ENCODE results near the gene DCDC2B. TPM values are rescaled to one million over a fixed set of nuclear protein-coding genes. Genes with fewer than 3 reads are reported as not detected.
"Not testable (repeated sequence)": the region's sequence is repeated elsewhere in the genome, so short reads cannot be mapped to it uniquely, and the experiment has no call there.

Gene DCDC2B
- not detected in 2 replicates for total RNA-seq
- long read RNA-seq, result 0 reads

DNA sequence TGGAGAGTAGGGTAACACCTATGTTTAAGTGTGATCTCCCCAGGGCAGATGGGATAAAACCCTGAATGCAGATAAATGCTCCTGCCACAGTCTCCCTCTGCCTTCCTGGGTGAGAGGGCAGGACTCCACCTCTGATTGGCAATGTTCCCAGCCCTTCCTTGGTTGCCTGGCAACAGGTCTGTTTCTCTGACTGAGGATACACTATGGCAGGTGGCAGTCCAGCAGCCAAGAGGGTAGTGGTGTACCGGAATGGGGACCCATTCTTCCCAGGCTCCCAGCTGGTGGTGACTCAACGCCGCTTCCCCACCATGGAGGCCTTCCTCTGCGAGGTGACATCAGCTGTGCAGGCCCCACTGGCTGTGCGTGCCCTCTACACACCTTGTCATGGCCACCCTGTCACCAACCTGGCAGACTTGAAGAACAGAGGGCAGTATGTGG is at the start of gene DCDC2B:
TSS of gene DCDC2B (plus strand) at position 199 of the 438 bp plus-strand sequence. CDS start at position 204, 5 bp downstream.
- H3K27ac Mint-ChIP-seq (ENCODE audit: unreplicated experiment), result peak within 1 kb of the TSS; percentile 50
- TF ChIP-seq, protein P1, sequence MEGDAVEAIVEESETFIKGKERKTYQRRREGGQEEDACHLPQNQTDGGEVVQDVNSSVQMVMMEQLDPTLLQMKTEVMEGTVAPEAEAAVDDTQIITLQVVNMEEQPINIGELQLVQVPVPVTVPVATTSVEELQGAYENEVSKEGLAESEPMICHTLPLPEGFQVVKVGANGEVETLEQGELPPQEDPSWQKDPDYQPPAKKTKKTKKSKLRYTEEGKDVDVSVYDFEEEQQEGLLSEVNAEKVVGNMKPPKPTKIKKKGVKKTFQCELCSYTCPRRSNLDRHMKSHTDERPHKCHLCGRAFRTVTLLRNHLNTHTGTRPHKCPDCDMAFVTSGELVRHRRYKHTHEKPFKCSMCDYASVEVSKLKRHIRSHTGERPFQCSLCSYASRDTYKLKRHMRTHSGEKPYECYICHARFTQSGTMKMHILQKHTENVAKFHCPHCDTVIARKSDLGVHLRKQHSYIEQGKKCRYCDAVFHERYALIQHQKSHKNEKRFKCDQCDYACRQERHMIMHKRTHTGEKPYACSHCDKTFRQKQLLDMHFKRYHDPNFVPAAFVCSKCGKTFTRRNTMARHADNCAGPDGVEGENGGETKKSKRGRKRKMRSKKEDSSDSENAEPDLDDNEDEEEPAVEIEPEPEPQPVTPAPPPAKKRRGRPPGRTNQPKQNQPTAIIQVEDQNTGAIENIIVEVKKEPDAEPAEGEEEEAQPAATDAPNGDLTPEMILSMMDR (conservative IDR thresholded peaks at IDR 0.05), result no peak
- peaks cover 12% of the 10 kb centered on the region for H3K4me1 Mint-ChIP-seq
- no peaks in the 10 kb centered on the region for H3K27me3 Mint-ChIP-seq (ENCODE audit: low read depth)
- H3K36me3 Mint-ChIP-seq (ENCODE audit: low read depth), result no peaks in the 10 kb centered on the region
- peak within 1 kb of the TSS; percentile 51 for H3K4me3 Mint-ChIP-seq
- H3K9me3 Mint-ChIP-seq, result no peaks in the 10 kb centered on the region
- no peak for DNase-seq (ENCODE audit: low read depth, low spot score)

DNA sequence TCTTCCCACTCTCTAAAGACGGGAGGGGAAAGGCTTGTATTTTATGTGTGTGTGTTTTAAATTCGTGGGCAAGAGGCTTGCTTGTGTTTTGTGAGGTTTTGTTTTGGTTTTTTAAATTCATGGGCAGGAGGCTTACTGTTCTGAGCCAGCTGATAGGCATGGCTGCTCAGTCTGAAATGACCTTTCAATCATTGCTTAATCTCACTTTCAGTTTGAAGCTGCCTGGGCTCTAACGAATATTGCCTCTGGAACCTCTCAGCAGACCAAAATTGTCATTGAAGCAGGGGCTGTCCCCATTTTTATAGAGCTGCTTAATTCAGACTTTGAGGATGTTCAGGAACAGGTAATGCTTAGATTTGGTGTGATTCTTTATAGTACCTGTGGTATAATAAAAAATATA is 49.7 kb upstream of the DCDC2B start:
- Mint-ChIP-seq H3K4me1 (no peaks in the 10 kb centered on the region), H3K9me3 (no peaks in the 10 kb centered on the region), H3K36me3 (ENCODE audit: low read depth) (peaks cover 16% of the 10 kb centered on the region), H3K27me3 (ENCODE audit: low read depth) (no peaks in the 10 kb centered on the region), H3K4me3 (no peak overlapping the region), H3K27ac (ENCODE audit: unreplicated experiment) (no peak overlapping the region)
- TF ChIP-seq, protein P1 (conservative IDR thresholded peaks at IDR 0.05), result no peak
- no peak for DNase-seq (ENCODE audit: low read depth, low spot score)

DNA sequence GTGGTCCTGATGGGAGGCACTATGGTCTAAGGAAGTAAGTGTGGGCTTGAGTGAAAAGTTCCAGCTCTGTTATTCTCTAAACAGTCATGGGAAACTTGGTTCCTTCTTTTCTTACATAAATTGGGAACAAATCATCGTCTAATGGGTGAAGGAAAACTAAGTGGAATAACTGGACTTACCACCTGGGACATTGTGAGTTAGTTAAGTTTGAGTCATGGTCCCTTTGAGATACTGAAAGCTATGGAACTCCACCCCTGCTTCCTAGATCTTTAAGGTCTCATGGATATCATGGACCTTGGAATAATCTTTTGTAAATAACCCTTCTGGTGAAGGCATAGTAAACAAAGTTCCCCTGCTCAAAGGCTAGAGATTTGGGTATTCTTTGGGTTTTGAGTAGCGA is 45.5 kb upstream of the DCDC2B start:
- no peaks in the 10 kb centered on the region for H3K27me3 Mint-ChIP-seq (ENCODE audit: low read depth)
- no peak for DNase-seq (ENCODE audit: low read depth, low spot score)
- no peaks in the 10 kb centered on the region for H3K4me1 Mint-ChIP-seq

DNA sequence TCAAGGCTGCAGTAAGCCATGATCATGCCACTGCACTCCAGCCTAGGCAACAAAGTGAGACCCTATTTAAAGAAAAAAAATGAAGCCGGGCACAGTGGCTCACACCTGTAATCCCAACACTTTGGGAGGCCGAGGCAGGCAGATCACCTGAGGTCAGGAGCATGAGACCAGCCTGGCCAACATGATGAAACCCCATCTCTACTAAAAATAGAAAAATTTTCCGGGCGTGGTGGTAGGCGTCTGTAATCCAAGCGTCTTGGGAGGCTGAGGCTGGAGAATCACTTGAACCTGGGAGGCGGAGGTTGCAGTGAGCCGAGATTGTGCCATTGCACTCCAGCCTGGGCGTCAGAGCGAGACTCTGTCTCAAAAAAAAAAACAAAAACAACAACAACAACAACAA is 43.3 kb upstream of the DCDC2B start:
- H3K4me3 Mint-ChIP-seq; H3K27me3 Mint-ChIP-seq (ENCODE audit: low read depth); H3K9me3 Mint-ChIP-seq; H3K27ac Mint-ChIP-seq (ENCODE audit: unreplicated experiment); DNase-seq (ENCODE audit: low read depth, low spot score); H3K4me1 Mint-ChIP-seq: not testable (repeated sequence)
- H3K36me3 Mint-ChIP-seq (ENCODE audit: low read depth), result peaks cover 18% of the 10 kb centered on the region

More for the DNA sequence above, 45.5 kb upstream of the DCDC2B start:
- H3K27ac Mint-ChIP-seq (ENCODE audit: unreplicated experiment), result peak overlapping the region; percentile 27
- TF ChIP-seq, protein P1 (conservative IDR thresholded peaks at IDR 0.05), result no peak
- H3K36me3 Mint-ChIP-seq (ENCODE audit: low read depth), result peaks cover 15% of the 10 kb centered on the region
- H3K4me3 Mint-ChIP-seq, result no peak overlapping the region
- no peaks in the 10 kb centered on the region for H3K9me3 Mint-ChIP-seq

DNA sequence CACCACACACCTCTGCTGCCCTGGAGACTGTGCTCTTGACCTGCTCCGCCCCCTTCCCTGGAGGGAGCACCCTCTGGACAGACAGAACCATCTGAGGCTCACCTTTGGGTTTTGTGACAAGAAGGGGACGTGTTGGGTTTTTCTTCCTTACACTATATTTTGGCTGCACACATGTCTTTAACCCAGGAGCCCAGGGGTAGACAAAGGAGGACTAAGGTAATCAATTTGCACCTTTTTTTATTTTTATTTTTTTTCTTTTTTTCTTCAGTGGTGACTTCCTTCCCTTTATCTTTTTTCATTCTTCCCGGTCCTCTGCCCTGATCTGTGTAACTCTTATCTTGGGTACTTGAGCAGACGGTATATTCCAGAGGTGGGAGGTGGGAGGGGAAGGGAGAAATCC is 37.9 kb upstream of the DCDC2B start:
- Mint-ChIP-seq H3K36me3 (ENCODE audit: low read depth) (peaks cover 13% of the 10 kb centered on the region), H3K27me3 (ENCODE audit: low read depth) (no peaks in the 10 kb centered on the region), H3K4me1 (no peaks in the 10 kb centered on the region), H3K4me3 (no peak overlapping the region), H3K9me3 (no peaks in the 10 kb centered on the region), H3K27ac (ENCODE audit: unreplicated experiment) (no peak overlapping the region)
- TF ChIP-seq, protein P1 (conservative IDR thresholded peaks at IDR 0.05), result no peak
- DNase-seq (ENCODE audit: low read depth, low spot score), result no peak

DNA sequence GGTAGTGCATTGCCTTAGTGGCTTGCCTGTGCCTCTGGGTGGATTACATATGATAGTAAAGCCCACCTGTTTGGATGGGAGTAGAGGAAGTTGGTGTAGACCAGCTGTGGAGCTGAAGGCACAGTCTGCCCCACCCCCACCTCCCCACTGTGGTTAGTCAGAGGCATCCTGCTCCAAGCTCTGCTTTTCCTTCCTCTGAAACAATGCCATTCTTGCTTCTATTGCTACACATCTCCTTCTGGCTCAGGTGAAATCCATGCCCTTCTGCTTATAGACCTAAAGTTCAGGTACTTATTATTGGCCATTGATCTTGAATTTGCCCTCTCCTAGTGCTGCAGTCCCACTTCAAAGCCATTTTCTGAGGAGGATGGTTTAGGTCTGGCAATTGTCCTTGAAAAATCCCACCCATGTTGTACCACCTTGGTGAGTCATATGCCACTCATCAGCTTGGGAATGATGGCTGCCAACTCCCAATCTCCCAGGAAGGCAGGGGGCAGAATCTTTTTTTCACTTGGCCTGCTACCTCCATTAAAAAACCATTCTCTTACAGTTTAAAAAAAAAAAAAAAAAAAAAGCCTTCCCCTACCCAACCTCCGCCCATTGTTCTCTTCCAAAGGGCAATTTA is 36.2 kb upstream of the DCDC2B start:
- H3K36me3 Mint-ChIP-seq (ENCODE audit: low read depth), result peaks cover 14% of the 10 kb centered on the region
- TF ChIP-seq, protein P1 (conservative IDR thresholded peaks at IDR 0.05), result no peak
- no peak overlapping the region for H3K4me3 Mint-ChIP-seq
- no peaks in the 10 kb centered on the region for H3K27me3 Mint-ChIP-seq (ENCODE audit: low read depth)
- no peak overlapping the region for H3K27ac Mint-ChIP-seq (ENCODE audit: unreplicated experiment)
- no peaks in the 10 kb centered on the region for H3K9me3 Mint-ChIP-seq
- no peak for DNase-seq (ENCODE audit: low read depth, low spot score)
- H3K4me1 Mint-ChIP-seq, result no peaks in the 10 kb centered on the region
